Endothelial cell (in vitro differentiated cells): ENCODE measurements around the gene RNU5B-1. TPM values are rescaled to one million over a fixed set of nuclear protein-coding genes. Genes with fewer than 3 reads are reported as not detected.
"Not testable (repeated sequence)": the region's sequence is repeated elsewhere in the genome, so short reads cannot be mapped to it uniquely, and the experiment has no call there.

ENCODE experiments used
- DNase-seq: peaks from one replicate; pipeline ENCODE4 v3.0.0; 2021; ENCODE audit warnings: low spot score
- H3K27ac Mint-ChIP-seq: one replicate; pipeline ENCODE4 v1.8.0; 2021; ENCODE audit warnings: mixed read lengths, inconsistent platforms; ENCODE audit not compliant: unreplicated experiment
- H3K27me3 Mint-ChIP-seq: one replicate; pipeline ENCODE4 v1.8.0; 2021; ENCODE audit warnings: mild to moderate bottlenecking, moderate library complexity, mixed read lengths, inconsistent platforms; ENCODE audit not compliant: unreplicated experiment
- H3K36me3 Mint-ChIP-seq: one replicate; pipeline ENCODE4 v1.8.0; 2021; ENCODE audit warnings: mild to moderate bottlenecking, low read depth, mixed read lengths, inconsistent platforms; ENCODE audit not compliant: unreplicated experiment
- H3K4me1 Mint-ChIP-seq: one replicate; pipeline ENCODE4 v1.8.0; 2021; ENCODE audit warnings: mild to moderate bottlenecking, mixed read lengths, inconsistent platforms; ENCODE audit not compliant: unreplicated experiment
- H3K4me3 Mint-ChIP-seq: one replicate; pipeline ENCODE4 v1.8.0; 2021; ENCODE audit warnings: mild to moderate bottlenecking, mixed read lengths, inconsistent platforms; ENCODE audit not compliant: unreplicated experiment
- H3K9me3 Mint-ChIP-seq: one replicate; pipeline ENCODE4 v1.8.0; 2021; ENCODE audit warnings: mixed read lengths, inconsistent platforms; ENCODE audit not compliant: unreplicated experiment
- total RNA-seq: library from RNA; stranded (reverse); fragmentation: NEBNext Ultra II Directional; extraction: Animal tissue kit (Norgen Biotek cat#: 25700); gene quantifications from one replicate; pipeline ENCODE4 v1.2.1, GENCODE V29; 2021; ENCODE audit not compliant: unreplicated experiment
- TF ChIP-seq, protein P1 (sequence below): fragments of 200-600 bp; sonication (generic); IDR thresholded peaks from one replicate; pipeline ENCODE4 v1.5.0; 2021; ENCODE audit warnings: antibody characterized with exemption; ENCODE audit not compliant: unreplicated experiment

Gene RNU5B-1
- total RNA-seq, 1 donor from 2014 or later, result not detected

DNA sequence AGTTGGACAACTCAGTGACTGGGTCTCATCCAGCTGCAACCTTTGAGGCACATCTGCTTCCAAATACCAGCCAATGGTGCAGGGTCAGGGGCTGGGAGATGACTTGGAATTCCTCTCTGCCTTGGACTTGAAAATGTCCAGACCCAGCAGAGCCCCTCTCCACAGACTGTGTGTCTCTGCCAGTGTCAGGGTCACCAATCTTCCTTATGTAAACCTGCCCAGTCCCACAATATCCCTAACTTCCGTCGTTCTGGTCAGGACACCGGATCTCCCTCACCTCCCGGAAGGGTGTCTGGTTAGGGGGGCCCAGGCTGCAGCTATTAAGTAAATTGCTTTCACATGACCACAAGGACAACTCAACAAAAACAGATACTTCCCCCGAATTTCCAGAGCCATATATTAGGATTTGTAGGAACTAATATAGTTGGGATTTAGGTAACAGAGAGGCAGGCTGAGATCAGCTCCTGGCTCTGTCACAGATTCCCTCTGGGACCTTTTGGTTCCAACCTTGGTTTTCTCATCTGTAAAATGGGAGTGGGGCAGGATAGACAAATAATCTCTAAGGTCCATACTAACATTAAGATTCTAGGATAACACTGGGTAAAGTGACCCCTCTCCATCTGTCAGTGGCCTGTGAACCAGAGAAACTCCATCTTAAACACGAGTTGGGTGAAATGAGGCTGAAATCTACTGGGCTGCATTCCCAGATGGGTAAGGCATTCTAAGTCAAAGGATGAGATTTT is 42.5 kb downstream of the RNU5B-1 start:
- no peak for DNase-seq
- Mint-ChIP-seq H3K4me1 (peaks cover 32% of the 10 kb centered on the region), H3K4me3 (peak overlapping the region; percentile 59), H3K9me3 (no peaks in the 10 kb centered on the region), H3K36me3 (peaks cover 44% of the 10 kb centered on the region), H3K27me3 (peaks cover 16% of the 10 kb centered on the region), H3K27ac (peak overlapping the region; percentile 18)
- TF ChIP-seq, protein P1, sequence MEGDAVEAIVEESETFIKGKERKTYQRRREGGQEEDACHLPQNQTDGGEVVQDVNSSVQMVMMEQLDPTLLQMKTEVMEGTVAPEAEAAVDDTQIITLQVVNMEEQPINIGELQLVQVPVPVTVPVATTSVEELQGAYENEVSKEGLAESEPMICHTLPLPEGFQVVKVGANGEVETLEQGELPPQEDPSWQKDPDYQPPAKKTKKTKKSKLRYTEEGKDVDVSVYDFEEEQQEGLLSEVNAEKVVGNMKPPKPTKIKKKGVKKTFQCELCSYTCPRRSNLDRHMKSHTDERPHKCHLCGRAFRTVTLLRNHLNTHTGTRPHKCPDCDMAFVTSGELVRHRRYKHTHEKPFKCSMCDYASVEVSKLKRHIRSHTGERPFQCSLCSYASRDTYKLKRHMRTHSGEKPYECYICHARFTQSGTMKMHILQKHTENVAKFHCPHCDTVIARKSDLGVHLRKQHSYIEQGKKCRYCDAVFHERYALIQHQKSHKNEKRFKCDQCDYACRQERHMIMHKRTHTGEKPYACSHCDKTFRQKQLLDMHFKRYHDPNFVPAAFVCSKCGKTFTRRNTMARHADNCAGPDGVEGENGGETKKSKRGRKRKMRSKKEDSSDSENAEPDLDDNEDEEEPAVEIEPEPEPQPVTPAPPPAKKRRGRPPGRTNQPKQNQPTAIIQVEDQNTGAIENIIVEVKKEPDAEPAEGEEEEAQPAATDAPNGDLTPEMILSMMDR, result no peak

DNA sequence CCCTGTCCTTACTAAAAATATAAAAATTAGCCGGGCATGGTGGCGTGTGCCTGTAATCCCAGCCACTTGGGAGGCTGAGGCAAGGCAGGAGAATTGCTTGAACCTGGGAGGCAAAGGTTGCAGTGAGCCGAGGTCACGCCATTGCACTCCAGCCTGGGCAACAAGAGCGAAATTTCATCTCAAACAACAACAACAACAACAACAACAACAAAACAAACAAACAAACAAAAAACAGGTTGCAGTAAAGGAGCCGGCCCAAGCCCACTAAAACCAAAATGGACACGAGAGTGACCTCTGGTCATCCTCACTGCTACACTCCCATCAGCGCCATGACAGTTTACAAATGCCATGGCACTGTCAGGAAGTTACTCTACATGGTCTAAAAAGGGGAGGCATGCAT is 43.3 kb downstream of the RNU5B-1 start:
- not testable (repeated sequence) for DNase-seq, H3K27ac Mint-ChIP-seq, H3K9me3 Mint-ChIP-seq, H3K4me3 Mint-ChIP-seq
- Mint-ChIP-seq H3K4me1 (peaks cover 27% of the 10 kb centered on the region), H3K36me3 (peaks cover 44% of the 10 kb centered on the region), H3K27me3 (peaks cover 11% of the 10 kb centered on the region)

DNA sequence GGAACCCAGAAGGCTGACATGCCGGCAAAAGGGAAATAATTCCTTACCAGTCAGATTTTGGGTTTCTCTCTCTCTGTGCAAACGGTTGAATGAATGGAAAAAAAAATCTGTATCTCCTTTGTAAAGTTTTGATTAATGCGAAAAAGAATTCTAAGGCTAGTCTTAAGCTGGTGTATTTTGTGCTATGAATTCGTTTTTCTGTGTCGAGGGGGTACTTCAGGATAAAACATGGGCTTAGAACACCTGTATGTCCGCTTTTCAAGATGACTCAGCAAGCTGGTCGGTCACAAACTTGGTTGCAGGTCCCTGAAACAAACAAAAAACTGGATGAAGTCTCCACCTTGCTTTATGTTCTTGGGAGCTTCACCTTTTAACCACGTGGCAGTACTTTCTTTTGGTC is 44.9 kb downstream of the RNU5B-1 start:
- TF ChIP-seq, protein P1, result no peak
- H3K36me3 Mint-ChIP-seq, result peaks cover 47% of the 10 kb centered on the region
- DNase-seq, result no peak
- peaks cover 22% of the 10 kb centered on the region for H3K4me1 Mint-ChIP-seq
- H3K27ac Mint-ChIP-seq, result peak overlapping the region; percentile 36
- peaks cover 16% of the 10 kb centered on the region for H3K27me3 Mint-ChIP-seq
- H3K9me3 Mint-ChIP-seq, result no peaks in the 10 kb centered on the region
- no peak overlapping the region for H3K4me3 Mint-ChIP-seq

DNA sequence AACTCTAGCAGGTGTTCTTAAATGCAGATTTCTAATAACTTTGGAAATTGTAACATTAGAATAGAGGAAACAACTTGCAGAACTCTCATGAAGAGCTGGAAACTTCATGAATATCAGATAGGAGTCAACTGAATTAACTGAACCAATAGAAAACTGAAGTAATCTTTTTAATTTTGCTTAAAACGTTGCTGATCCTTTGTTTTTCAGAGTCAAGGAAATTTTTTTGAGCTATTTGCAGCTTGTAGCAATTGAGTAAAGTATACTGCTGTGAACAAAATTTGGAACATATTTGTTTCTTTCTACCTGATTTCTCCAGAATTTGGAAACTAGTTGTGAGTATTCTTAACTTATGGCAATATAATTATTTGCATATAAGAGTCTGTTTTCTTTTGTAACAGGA is 47.5 kb downstream of the RNU5B-1 start:
- H3K9me3 Mint-ChIP-seq, H3K4me3 Mint-ChIP-seq, DNase-seq, H3K27ac Mint-ChIP-seq: not testable (repeated sequence)
- Mint-ChIP-seq H3K36me3 (peaks cover 44% of the 10 kb centered on the region), H3K4me1 (peaks cover 22% of the 10 kb centered on the region), H3K27me3 (peaks cover 17% of the 10 kb centered on the region)

Other genes starting within 250 kb of the RNU5B-1 start
- gene RASL12, start 236.7 kb upstream of the RNU5B-1 start, total RNA-seq, result 0.69 TPM
- not detected for gene KBTBD13, start 227.9 kb upstream of the RNU5B-1 start, total RNA-seq
- 1.8 TPM for gene UBAP1L, start 189.5 kb upstream of the RNU5B-1 start, total RNA-seq
- gene PDCD7, start 170.9 kb upstream of the RNU5B-1 start, total RNA-seq, result 19.3 TPM
- 52.1 TPM for gene CLPX, start 119.3 kb upstream of the RNU5B-1 start, total RNA-seq
- not detected for gene CILP, start 93.2 kb upstream of the RNU5B-1 start, total RNA-seq
- 2.8 TPM for gene PARP16, start 17.8 kb upstream of the RNU5B-1 start, total RNA-seq
- not detected for gene RNU5A-1, start 8.6 kb upstream of the RNU5B-1 start, total RNA-seq
- 538 TPM for gene IGDCC3, start 73.3 kb downstream of the RNU5B-1 start, total RNA-seq
- 4.2 TPM for gene IGDCC4, start 118.3 kb downstream of the RNU5B-1 start, total RNA-seq
- 36.6 TPM for gene DPP8, start 213.0 kb downstream of the RNU5B-1 start, total RNA-seq
- gene HACD3, start 225.8 kb downstream of the RNU5B-1 start, total RNA-seq, result 107 TPM